GM12878 (cell line): Measurements from ENCODE around the gene GSC2.

Source experiments
- ATF3 ChIP-seq: IDR thresholded peaks from 2 replicates; pipeline ENCODE4 v1.6.1; 2011; ENCODE audit warnings: low read depth, mild to moderate bottlenecking, low read length, moderate library complexity, borderline replicate concordance; ENCODE audit errors: extremely low read depth
- CBX3 ChIP-seq: fragments of 200-600 bp; sonication (generic); IDR thresholded peaks from 2 replicates; pipeline ENCODE4 v1.6.1; 2016; ENCODE audit warnings: low read depth, borderline replicate concordance
- CEBPB ChIP-seq, 2 experiments: fragments of 150-350 bp in 1 of 2; IDR thresholded peaks; 2 replicates each; pipeline ENCODE4 v1.6.1; 2012 to 2014; ENCODE audit warnings: low read depth in 2 of 2, low read length in 2 of 2, borderline replicate concordance in 1 of 2, inconsistent platforms in 1 of 2
- CHD2 ChIP-seq: IDR thresholded peaks from 2 replicates; pipeline ENCODE4 v1.6.1; 2011; ENCODE audit warnings: low read depth, low read length, improper control_type of control experiment, borderline replicate concordance
- CTCF ChIP-seq, 3 experiments: IDR thresholded peaks in 2 of 3; conservative IDR thresholded peaks in 1 of 3; 2 replicates each; pipeline ENCODE4 v1.5.1; 2011; ENCODE audit warnings: low read depth in 3 of 3, low read length in 3 of 3, mild to moderate bottlenecking in 3 of 3, control low read depth in 2 of 3, moderate library complexity in 2 of 3, inconsistent platforms in 1 of 3, mixed read lengths in 1 of 3; ENCODE audit not compliant: control insufficient read depth in 2 of 3, insufficient read depth in 1 of 3; ENCODE audit errors: extremely low read depth in 1 of 3
- DPF2 ChIP-seq: fragments of 450-650 bp; IDR thresholded peaks from 2 replicates; pipeline ENCODE4 v1.6.1; 2017; ENCODE audit warnings: mild to moderate bottlenecking
- EZH2 ChIP-seq: IDR thresholded peaks from 2 replicates; pipeline ENCODE4 v1.6.1; 2012; ENCODE audit warnings: low read depth, mild to moderate bottlenecking, control low read depth, inconsistent platforms, low read length, borderline replicate concordance; ENCODE audit not compliant: control insufficient read depth
- POLR2AphosphoS5 ChIP-seq: IDR thresholded peaks from 2 replicates; pipeline ENCODE4 v1.6.1; 2011; ENCODE audit warnings: mild to moderate bottlenecking, low read length, inconsistent platforms
- RAD51 ChIP-seq: fragments of 450-650 bp; IDR thresholded peaks from 2 replicates; pipeline ENCODE4 v1.6.1; 2016; ENCODE audit warnings: moderate library complexity, mild to moderate bottlenecking, inconsistent platforms
- REST ChIP-seq: IDR thresholded peaks from 2 replicates; pipeline ENCODE4 v1.6.1; 2012; ENCODE audit warnings: mild to moderate bottlenecking, low read depth, low read length
- USF1 ChIP-seq: IDR thresholded peaks from 2 replicates; pipeline ENCODE4 v1.6.1; 2011; ENCODE audit warnings: borderline replicate concordance, low read depth, mild to moderate bottlenecking, moderate library complexity, mixed read lengths, low read length; ENCODE audit not compliant: insufficient read depth; ENCODE audit errors: extremely low read length
- USF2 ChIP-seq: IDR thresholded peaks from 2 replicates; pipeline ENCODE4 v1.6.1; 2011; ENCODE audit warnings: low read depth, low read length, improper control_type of control experiment, borderline replicate concordance
- ZBTB33 ChIP-seq: fragments of 450-650 bp; IDR thresholded peaks from 2 replicates; pipeline ENCODE4 v1.6.1; 2017; ENCODE audit warnings: mild to moderate bottlenecking

GRCh38 chr22:19124377-19124776, 25.7 kb downstream of the GSC2 start:
- TF ChIP-seq RAD51 (no peak), DPF2 (no peak), POLR2AphosphoS5 (no peak), EZH2 (no peak), REST (no peak), USF2 (no peak), ZBTB33 (no peak), ATF3 (no peak), CTCF (IDR thresholded peaks at IDR 0.05 in 2 of 3, conservative IDR thresholded peaks at IDR 0.05 in 1 of 3; ENCODE audit: control insufficient read depth in 2 of 3, extremely low read depth in 1 of 3, insufficient read depth in 1 of 3, low read depth in 3 of 3, low read length in 3 of 3) (no peak), CEBPB (IDR thresholded peaks at IDR 0.05; ENCODE audit: borderline replicate concordance in 1 of 2, low read depth in 2 of 2, low read length in 2 of 2) (no peak), USF1 (no peak), CBX3 (no peak), CHD2 (no peak)
